Endodermal cell (in vitro differentiated cells): Measurements from ENCODE around the gene NPTX1. TPM values are rescaled to one million over a fixed set of nuclear protein-coding genes. Genes with fewer than 3 reads are reported as not detected.

ENCODE experiments used
- DNase-seq: peaks from one replicate; pipeline ENCODE4 v3.0.0-alpha.2; 2017
- H3K27ac ChIP-seq: 2 replicates; pipeline ENCODE4 v1.5.1; 2013; ENCODE audit warnings: mild to moderate bottlenecking, low read depth, low read length, moderate library complexity
- H3K27me3 ChIP-seq: 2 replicates; pipeline ENCODE4 v1.6.1; 2013; ENCODE audit warnings: mild to moderate bottlenecking, low read length, moderate library complexity; ENCODE audit not compliant: insufficient read depth, control insufficient read depth, poor library complexity, severe bottlenecking
- H3K36me3 ChIP-seq: 2 replicates; pipeline ENCODE4 v1.7.0; 2013; ENCODE audit warnings: mild to moderate bottlenecking, low read length, moderate library complexity; ENCODE audit not compliant: control insufficient read depth, insufficient read depth
- H3K4me1 ChIP-seq: one replicate; pipeline ENCODE4 v1.7.0; 2013; ENCODE audit warnings: low read length; ENCODE audit not compliant: control insufficient read depth, insufficient read depth
- H3K4me3 ChIP-seq: 2 replicates; pipeline ENCODE4 v1.5.1; 2013; ENCODE audit warnings: mild to moderate bottlenecking, low read length, moderate library complexity
- H3K9ac ChIP-seq: 2 replicates; pipeline ENCODE4 v1.6.1; 2013; ENCODE audit warnings: mild to moderate bottlenecking, low read length, moderate library complexity; ENCODE audit not compliant: poor library complexity, severe bottlenecking; ENCODE audit errors: extremely low read depth
- H3K9me3 ChIP-seq: 2 replicates; pipeline ENCODE4 v1.6.1; 2013; ENCODE audit warnings: mild to moderate bottlenecking, low read length, moderate library complexity; ENCODE audit not compliant: control insufficient read depth
- H3K27ac Mint-ChIP-seq: 2 replicates; pipeline ENCODE4 v1.8.0; 2020; ENCODE audit warnings: mixed read lengths
- H3K27me3 Mint-ChIP-seq: 2 replicates; pipeline ENCODE4 v1.8.0; 2021; ENCODE audit warnings: mild to moderate bottlenecking, mixed read lengths; ENCODE audit not compliant: insufficient read depth
- H3K36me3 Mint-ChIP-seq: 2 replicates; pipeline ENCODE4 v1.8.0; 2020; ENCODE audit warnings: low read depth, mixed read lengths
- H3K4me1 Mint-ChIP-seq: 2 replicates; pipeline ENCODE4 v1.8.0; 2020; ENCODE audit warnings: mixed read lengths
- H3K4me3 Mint-ChIP-seq: 2 replicates; pipeline ENCODE4 v1.8.0; 2020; ENCODE audit warnings: mild to moderate bottlenecking, moderate library complexity, mixed read lengths
- H3K9me3 Mint-ChIP-seq: 2 replicates; pipeline ENCODE4 v1.8.0; 2020; ENCODE audit warnings: mild to moderate bottlenecking, mixed read lengths
- CTCF ChIP-seq: fragments of 200-600 bp; sonication (generic); conservative IDR thresholded peaks from 2 replicates; pipeline ENCODE4 v1.5.0; 2021; ENCODE audit warnings: antibody characterized with exemption, mild to moderate bottlenecking
- WGBS, 2 experiments: methylation state at CpG; one replicate each; pipeline versions ENCODE4 v1.1.5 to v1.1.7; 2013; ENCODE audit warnings: missing lambda C conversion rate in 2 of 2, mixed read lengths in 1 of 2; ENCODE audit not compliant: insufficient coverage in 1 of 2, insufficient read length in 1 of 2; 5-methylcytosine and 5-hydroxymethylcytosine counted together
- total RNA-seq, 2 donors: library from RNA; stranded (reverse); fragmentation: NEBNext Ultra II Directional in 1 of 2; extraction: Animal tissue kit (Norgen Biotek cat#: 25700) in 1 of 2; gene quantifications; 2 replicates in 1 of 2; 3 replicates in 1 of 2; pipeline ENCODE4 v1.2.1, GENCODE V29; 2021

NPTX1 gene
- total RNA-seq, 2 donors from 2014 or later: 0.24 to 2.3 TPM

GRCh38 chr17:80464486-80464885 lies 11.9 kb downstream of the NPTX1 start:
- Histone ChIP-seq H3K27me3 (peaks cover 59% of the 10 kb centered on the region), H3K27ac (no peak overlapping the region), H3K4me1 (no peaks in the 10 kb centered on the region), H3K9me3 (no peaks in the 10 kb centered on the region), H3K36me3 (no peaks in the 10 kb centered on the region), H3K4me3 (no peak overlapping the region), H3K9ac (no peak overlapping the region)
- 86 to 90% methylated on average over 3 to 8 of the region's 8 CpGs for WGBS, 2 experiments
- no peak for DNase-seq
- Mint-ChIP-seq H3K27ac (no peak overlapping the region), H3K36me3 (no peaks in the 10 kb centered on the region), H3K4me3 (no peak overlapping the region), H3K4me1 (no peaks in the 10 kb centered on the region), H3K9me3 (no peaks in the 10 kb centered on the region), H3K27me3 (peaks cover 57% of the 10 kb centered on the region)
- TF ChIP-seq CTCF: no peak

- Histone ChIP-seq H3K9ac (no peak overlapping the region), H3K27me3 (peaks cover 58% of the 10 kb centered on the region), H3K4me3 (no peak overlapping the region), H3K4me1 (no peaks in the 10 kb centered on the region), H3K36me3 (no peaks in the 10 kb centered on the region), H3K27ac (no peak overlapping the region), H3K9me3 (no peaks in the 10 kb centered on the region)
- 84 to 87% methylated on average over 8 to 13 of the region's 13 CpGs for WGBS, 2 experiments
- no peaks in the 10 kb centered on the region for H3K4me1 Mint-ChIP-seq
- no peak for DNase-seq
- TF ChIP-seq CTCF: no peak
- H3K36me3 Mint-ChIP-seq: no peaks in the 10 kb centered on the region
- H3K4me3 Mint-ChIP-seq: no peak overlapping the region
- H3K27me3 Mint-ChIP-seq: peaks cover 59% of the 10 kb centered on the region
- H3K27ac Mint-ChIP-seq: no peak overlapping the region
- H3K9me3 Mint-ChIP-seq: no peaks in the 10 kb centered on the region
Observed at GRCh38 chr17:80463784-80464400, 12.5 kb downstream of the NPTX1 start.

- H3K9ac ChIP-seq: no peak overlapping the region
- H3K4me3 ChIP-seq: no peak overlapping the region
- Mint-ChIP-seq H3K27me3 (peaks cover 61% of the 10 kb centered on the region), H3K27ac (no peak overlapping the region), H3K4me1 (no peaks in the 10 kb centered on the region), H3K4me3 (no peak overlapping the region), H3K9me3 (no peaks in the 10 kb centered on the region), H3K36me3 (no peaks in the 10 kb centered on the region)
- H3K36me3 ChIP-seq: no peaks in the 10 kb centered on the region
- H3K9me3 ChIP-seq: no peaks in the 10 kb centered on the region
- 76 to 81% methylated on average over 13 to 20 of the region's 20 CpGs for WGBS, 2 experiments
- no peak overlapping the region for H3K27ac ChIP-seq
- H3K4me1 ChIP-seq: no peaks in the 10 kb centered on the region
- TF ChIP-seq CTCF: no peak
- DNase-seq: no peak
- peaks cover 57% of the 10 kb centered on the region for H3K27me3 ChIP-seq
Observed at GRCh38 chr17:80461528-80462160, 14.8 kb downstream of the NPTX1 start.
